OCI-LY3 (cell line): ENCODE measurements around the gene TSHR.

Experiments used
- H2AFZ ChIP-seq: fragments of 200-600, 300-600 bp; shearing (Covaris generic); 2 replicates; pipeline ENCODE4 v1.6.0; 2014; ENCODE audit warnings: antibody characterized with exemption, low read depth, low read length
- H3K27ac ChIP-seq: fragments of 200-600, 300-600 bp; sonication (generic); 2 replicates; pipeline ENCODE4 v1.5.1; 2014; ENCODE audit warnings: mild to moderate bottlenecking, low read length, moderate library complexity, mixed read lengths
- H3K27me3 ChIP-seq: fragments of 200-600, 300-600 bp; sonication (generic); 2 replicates; pipeline ENCODE4 v1.6.1; 2014; ENCODE audit warnings: low read depth, low read length, mixed read lengths
- H3K36me3 ChIP-seq: fragments of 200-600, 300-600 bp; sonication (generic); replicated peaks from 2 replicates; pipeline ENCODE3; 2014; ENCODE audit warnings: low read depth, low read length, mixed read lengths
- H3K4me1 ChIP-seq: fragments of 300-600, 200-600 bp; sonication (generic); 2 replicates; pipeline ENCODE4 v1.6.1; 2014; ENCODE audit warnings: low read length, mixed read lengths
- H3K4me2 ChIP-seq: fragments of 200-600, 300-600 bp; sonication (generic); 2 replicates; pipeline ENCODE4 v1.6.1; 2014; ENCODE audit warnings: low read length, mixed read lengths
- H3K4me3 ChIP-seq: fragments of 300-600, 200-600 bp; sonication (generic); 2 replicates; pipeline ENCODE4 v1.5.1; 2014; ENCODE audit warnings: antibody characterized with exemption, mild to moderate bottlenecking, low read length, moderate library complexity
- H3K79me2 ChIP-seq: fragments of 300-600, 200-600 bp; shearing (Covaris generic); 2 replicates; pipeline ENCODE4 v1.6.1; 2014; ENCODE audit warnings: mild to moderate bottlenecking, low read length, mixed read lengths
- H3K9ac ChIP-seq: fragments of 300-600, 200-600 bp; shearing (Covaris generic); 2 replicates; pipeline ENCODE4 v1.6.0; 2014; ENCODE audit warnings: mild to moderate bottlenecking, low read length, moderate library complexity
- H3K9me3 ChIP-seq: fragments of 200-600, 300-600 bp; shearing (Covaris generic); 2 replicates; pipeline ENCODE4 v1.6.1; 2014; ENCODE audit warnings: low read length, mixed read lengths; ENCODE audit not compliant: insufficient read depth
- H4K20me1 ChIP-seq: fragments of 200-600, 300-600 bp; sonication (generic); 2 replicates; pipeline ENCODE4 v1.6.1; 2016; ENCODE audit warnings: low read length, mixed read lengths; ENCODE audit not compliant: insufficient read depth
- EZH2phosphoT487 ChIP-seq: fragments of 200-600 bp; shearing (Covaris generic); IDR thresholded peaks from 2 replicates; pipeline ENCODE4 v1.6.1; 2018; ENCODE audit warnings: antibody characterized with exemption, mixed run types, low read depth
- TF ChIP-seq, protein P1 (sequence below): fragments of 200-600, 300-600 bp; sonication (generic); IDR thresholded peaks from 2 replicates; pipeline ENCODE4 v1.5.1; 2014; ENCODE audit warnings: antibody characterized with exemption, low read length, low read depth

The TSHR gene

DNA sequence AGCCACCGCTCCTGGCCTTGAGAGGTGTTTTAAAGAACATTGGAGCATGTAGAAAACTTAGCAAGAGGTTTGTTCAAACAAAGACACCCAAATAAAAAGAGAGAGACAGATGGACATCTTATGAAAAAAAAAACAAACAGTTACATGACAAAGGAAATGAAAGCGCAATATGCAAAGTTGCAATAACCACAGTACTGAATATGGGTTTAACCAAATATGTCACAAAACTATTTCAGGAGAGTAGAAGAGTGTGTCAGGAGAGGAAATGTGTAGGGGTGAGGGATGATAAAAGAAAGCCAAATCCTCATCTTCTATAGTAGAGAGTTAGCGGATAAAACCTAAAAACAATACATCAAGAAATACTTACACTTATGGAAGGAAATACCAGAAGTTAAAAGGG, 166.9 kb downstream of the TSHR start:
- Histone ChIP-seq H3K4me2 (no peak overlapping the region), H2AFZ (no peak overlapping the region), H3K27me3 (no peaks in the 10 kb centered on the region), H3K9ac (no peak overlapping the region), H4K20me1 (no peaks in the 10 kb centered on the region), H3K4me3 (no peak overlapping the region), H3K4me1 (no peaks in the 10 kb centered on the region), H3K27ac (no peak overlapping the region), H3K36me3 (no peaks in the 10 kb centered on the region), H3K9me3 (no peaks in the 10 kb centered on the region), H3K79me2 (no peaks in the 10 kb centered on the region)
- TF ChIP-seq, protein P1, sequence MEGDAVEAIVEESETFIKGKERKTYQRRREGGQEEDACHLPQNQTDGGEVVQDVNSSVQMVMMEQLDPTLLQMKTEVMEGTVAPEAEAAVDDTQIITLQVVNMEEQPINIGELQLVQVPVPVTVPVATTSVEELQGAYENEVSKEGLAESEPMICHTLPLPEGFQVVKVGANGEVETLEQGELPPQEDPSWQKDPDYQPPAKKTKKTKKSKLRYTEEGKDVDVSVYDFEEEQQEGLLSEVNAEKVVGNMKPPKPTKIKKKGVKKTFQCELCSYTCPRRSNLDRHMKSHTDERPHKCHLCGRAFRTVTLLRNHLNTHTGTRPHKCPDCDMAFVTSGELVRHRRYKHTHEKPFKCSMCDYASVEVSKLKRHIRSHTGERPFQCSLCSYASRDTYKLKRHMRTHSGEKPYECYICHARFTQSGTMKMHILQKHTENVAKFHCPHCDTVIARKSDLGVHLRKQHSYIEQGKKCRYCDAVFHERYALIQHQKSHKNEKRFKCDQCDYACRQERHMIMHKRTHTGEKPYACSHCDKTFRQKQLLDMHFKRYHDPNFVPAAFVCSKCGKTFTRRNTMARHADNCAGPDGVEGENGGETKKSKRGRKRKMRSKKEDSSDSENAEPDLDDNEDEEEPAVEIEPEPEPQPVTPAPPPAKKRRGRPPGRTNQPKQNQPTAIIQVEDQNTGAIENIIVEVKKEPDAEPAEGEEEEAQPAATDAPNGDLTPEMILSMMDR, result no peak
- no peak for TF ChIP-seq EZH2phosphoT487

DNA sequence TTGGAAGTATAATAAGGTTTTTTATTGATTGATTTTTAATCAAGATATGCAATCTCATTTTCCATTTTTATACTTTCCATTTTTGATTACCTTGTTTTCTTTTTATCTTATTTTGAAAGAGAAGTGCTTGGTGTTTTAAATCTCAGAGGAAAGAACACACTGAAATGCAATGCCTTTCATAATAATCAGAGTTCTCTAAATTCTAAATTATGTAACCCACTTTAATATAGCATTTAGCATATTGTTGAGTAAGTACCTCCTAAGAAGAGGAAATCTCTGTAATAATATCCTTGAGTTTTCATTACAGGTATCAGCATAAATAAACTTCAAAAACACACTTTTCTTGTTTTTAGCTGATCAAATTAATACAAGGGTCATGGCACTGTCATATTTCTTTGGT, 168.4 kb downstream of the TSHR start:
- Histone ChIP-seq H4K20me1 (no peaks in the 10 kb centered on the region), H3K79me2 (no peaks in the 10 kb centered on the region), H2AFZ (no peak overlapping the region), H3K9me3 (no peaks in the 10 kb centered on the region), H3K27ac (no peak overlapping the region), H3K4me2 (no peak overlapping the region), H3K9ac (no peak overlapping the region), H3K27me3 (no peaks in the 10 kb centered on the region), H3K4me1 (no peaks in the 10 kb centered on the region), H3K4me3 (no peak overlapping the region), H3K36me3 (no peaks in the 10 kb centered on the region)
- TF ChIP-seq, protein P1, result no peak
- TF ChIP-seq EZH2phosphoT487, result no peak

DNA sequence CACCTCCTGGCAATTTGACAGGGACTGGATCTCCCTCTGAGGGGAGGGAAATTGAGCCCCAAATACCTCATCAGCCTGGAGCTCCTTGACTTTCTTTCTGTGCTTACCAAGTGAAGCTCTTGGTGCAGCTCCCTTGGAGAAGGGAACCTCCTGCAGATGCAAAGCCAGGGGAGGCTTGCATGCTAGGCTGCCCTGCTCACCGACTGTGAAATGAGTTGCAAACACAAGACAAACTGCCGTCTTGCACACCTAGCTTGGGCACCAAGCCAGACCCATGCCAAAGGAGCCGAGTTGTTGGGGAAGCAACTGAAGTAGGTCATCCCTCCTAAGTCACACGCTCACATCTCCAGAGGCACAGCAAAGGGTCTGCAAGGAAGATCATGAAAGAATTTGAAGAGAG, 170.1 kb downstream of the TSHR start:
- Histone ChIP-seq H2AFZ (no peak overlapping the region), H3K27ac (no peak overlapping the region), H3K36me3 (no peaks in the 10 kb centered on the region), H3K4me3 (no peak overlapping the region), H3K9me3 (no peaks in the 10 kb centered on the region), H3K4me1 (no peaks in the 10 kb centered on the region), H3K4me2 (no peak overlapping the region), H3K9ac (no peak overlapping the region), H4K20me1 (no peaks in the 10 kb centered on the region), H3K27me3 (no peaks in the 10 kb centered on the region), H3K79me2 (no peaks in the 10 kb centered on the region)
- TF ChIP-seq EZH2phosphoT487, result no peak
- TF ChIP-seq, protein P1, result no peak

- TF ChIP-seq, protein P1, result no peak
- no peak for TF ChIP-seq EZH2phosphoT487
- Histone ChIP-seq H2AFZ (no peak overlapping the region), H3K27me3 (no peaks in the 10 kb centered on the region), H3K4me2 (no peak overlapping the region), H3K9me3 (no peaks in the 10 kb centered on the region), H3K4me3 (no peak overlapping the region), H3K27ac (no peak overlapping the region), H3K9ac (no peak overlapping the region), H3K4me1 (no peaks in the 10 kb centered on the region), H3K36me3 (no peaks in the 10 kb centered on the region), H4K20me1 (no peaks in the 10 kb centered on the region), H3K79me2 (no peaks in the 10 kb centered on the region)
Measured at GRCh38 chr14:81127785-81128184, 172.4 kb downstream of the TSHR start.
